NOMO-1 treated with DMSO at 0.1 percent for 48 hours (cell line): Measurements from ENCODE around the gene DGCR6L.
"Not testable (repeated sequence)": the region's sequence is repeated elsewhere in the genome, so short reads cannot be mapped to it uniquely, and the experiment has no call there.

Experiments
- DNase-seq: peaks from one replicate; lab custom pipeline; 2025; ENCODE audit not compliant: unreplicated experiment; lab: John Stamatoyannopoulos, UW

The DGCR6L gene

GRCh38 chr22:20277936-20278635, 41.8 kb downstream of the DGCR6L start:
- DNase-seq = not testable (repeated sequence)

DNA sequence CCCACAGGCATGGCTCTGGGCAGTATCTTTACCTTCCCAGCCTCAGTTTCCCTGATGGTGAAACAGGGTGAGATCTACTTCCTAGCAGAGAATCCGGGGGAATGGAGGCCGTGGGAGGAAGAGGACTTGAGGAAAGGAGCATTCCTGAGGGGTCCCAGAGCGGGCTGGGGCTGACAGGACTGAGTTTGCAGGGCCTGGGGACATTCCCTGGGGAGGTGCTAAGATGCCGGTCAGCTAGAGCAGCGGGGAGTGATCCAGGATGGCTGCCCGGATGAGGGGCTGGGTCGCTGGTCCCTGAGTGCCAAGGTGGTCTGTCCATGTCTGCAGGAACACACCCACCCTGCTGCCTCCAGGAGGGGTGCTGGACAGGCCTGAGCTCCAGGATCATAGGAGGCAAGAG, 43.4 kb downstream of the DGCR6L start:
- DNase-seq = no peak

DNA sequence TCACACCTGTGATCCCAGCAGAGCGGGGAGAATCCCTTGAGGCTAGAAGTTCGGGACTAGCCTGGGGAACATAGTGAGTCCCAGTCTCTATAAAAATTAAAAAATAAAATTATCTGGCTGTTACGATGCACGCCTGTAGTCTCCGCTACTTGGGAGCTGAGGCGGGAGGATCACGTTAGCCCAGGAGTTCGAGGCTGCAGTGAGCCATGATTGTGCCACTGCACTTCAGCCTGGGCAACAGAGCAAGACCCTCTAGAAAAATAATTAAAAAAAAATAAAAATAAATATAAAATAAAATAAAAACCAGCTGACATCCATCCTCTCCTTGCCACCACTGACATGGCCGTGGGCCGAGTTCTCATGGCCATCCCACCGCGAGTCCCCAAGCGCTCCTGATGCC, 44.0 kb downstream of the DGCR6L start:
- no peak for DNase-seq

- not testable (repeated sequence) for DNase-seq
Measured at GRCh38 chr22:20275325-20275724, 44.5 kb downstream of the DGCR6L start.

GRCh38 chr22:20274374-20274773, 45.5 kb downstream of the DGCR6L start:
- DNase-seq = not testable (repeated sequence)

DNA sequence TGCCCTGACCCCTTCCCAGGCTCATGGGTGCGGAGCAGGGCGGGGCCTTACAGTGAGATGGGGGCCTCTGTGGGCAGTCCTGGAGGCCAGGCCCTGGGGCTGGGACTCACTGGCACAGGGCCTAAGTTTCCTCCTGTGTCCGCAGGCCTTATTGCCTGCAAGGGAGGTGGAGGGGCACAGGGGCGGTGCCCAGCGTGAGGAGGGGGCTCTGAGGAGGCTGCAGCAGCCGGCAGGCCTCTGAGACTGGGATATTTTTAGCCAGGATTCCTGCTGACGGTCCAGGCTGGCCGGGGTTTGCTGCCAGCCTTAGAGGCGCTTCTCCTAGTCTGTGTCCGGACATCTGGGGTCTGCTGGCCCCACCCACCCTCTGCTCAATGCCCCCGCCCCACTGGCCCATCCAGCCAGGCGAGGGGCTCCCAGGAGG, 46.1 kb downstream of the DGCR6L start:
- no peak for DNase-seq

DNA sequence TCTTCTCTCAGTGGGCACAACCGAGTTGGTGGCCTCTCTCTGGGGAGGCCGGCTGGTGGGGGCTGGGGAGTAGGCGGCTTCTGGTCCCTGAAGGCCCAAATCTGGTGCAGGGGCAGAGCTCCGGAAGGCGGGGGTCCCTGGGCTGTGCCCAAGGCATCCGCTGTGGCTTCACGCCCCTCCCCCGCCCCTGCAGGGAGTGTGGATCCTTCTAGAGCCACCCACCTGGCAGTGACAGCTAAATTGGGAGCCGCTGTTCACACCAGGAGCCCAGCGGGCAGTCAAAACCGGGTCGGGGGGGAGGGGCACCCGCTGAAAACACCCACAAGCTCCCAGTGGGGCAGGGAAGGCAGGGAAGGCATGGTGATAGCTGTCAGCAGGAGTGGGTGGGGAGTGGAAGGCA, 47.2 kb downstream of the DGCR6L start:
- DNase-seq = no peak

DNA sequence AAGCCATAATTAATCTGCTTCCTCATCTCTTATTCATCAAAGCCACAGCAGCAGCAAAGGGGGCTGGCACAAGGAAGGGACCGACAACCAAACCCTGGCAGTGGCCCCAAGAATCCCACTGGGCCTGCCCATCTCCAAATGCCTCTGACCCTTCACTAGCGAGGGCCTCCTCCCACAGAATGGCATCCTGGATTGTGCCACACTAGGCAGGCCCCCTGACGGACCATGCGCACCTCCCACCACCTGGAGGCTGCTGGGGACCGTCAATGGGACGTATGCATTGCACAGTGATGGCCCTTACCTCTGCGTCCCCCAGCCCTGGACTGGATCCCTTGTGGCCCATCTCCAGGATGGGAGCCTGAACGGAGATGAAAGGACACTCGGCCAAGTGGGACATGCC, 47.7 kb downstream of the DGCR6L start:
- no peak for DNase-seq

DNA sequence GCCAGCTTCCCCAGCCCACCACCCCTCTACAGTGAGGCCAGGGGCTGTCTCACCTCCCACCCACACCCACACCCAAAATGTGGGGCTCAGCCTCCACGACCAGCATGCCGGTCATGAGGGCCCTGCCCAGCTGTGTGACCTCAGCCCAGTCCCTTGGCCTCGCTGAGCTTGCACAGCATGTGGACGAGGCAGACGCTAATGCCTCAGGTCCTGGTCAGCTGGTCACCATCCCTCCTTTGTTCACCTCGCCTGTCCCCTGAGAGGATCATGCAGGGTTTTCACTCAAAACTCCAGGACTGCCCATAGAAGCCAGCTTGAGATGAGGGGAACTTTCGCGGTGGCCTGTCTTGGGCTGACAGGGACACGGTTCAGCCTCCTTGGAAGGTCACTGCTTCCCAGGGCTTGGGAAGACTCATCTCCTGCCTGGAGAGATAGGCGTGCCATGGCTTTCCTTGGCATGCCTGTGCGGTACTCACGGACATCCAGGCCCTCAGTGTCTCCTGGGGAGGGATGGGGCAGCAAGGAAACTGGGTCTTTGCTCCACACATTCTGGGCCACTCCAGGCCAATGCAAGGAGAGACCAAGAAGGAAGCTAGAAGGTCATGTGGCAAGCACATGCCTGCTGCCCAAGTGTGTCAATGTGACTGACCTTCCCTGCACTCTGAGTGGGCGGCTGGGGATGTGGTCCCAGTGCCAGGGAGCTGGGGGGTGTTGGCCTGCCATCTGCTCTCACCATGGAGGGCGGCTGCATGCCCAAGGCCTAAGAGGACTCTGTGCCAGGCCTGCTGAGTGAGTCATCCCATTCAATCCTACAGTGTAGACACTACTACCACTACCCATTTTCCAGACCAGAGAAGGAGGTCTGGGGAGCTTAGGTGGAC, 48.5 kb downstream of the DGCR6L start:
- DNase-seq = no peak

- not testable (repeated sequence) for DNase-seq
Measured at GRCh38 chr22:20270190-20271113, 49.4 kb downstream of the DGCR6L start.

GRCh38 chr22:20269673-20270072, 50.2 kb downstream of the DGCR6L start:
- DNase-seq = not testable (repeated sequence)

- DNase-seq = not testable (repeated sequence)
Measured at GRCh38 chr22:20269201-20269600, 50.7 kb downstream of the DGCR6L start.

GRCh38 chr22:20268279-20269012, 51.4 kb downstream of the DGCR6L start, which contains the start of gene RTN4R:
TSS of gene RTN4R (minus strand) at chr22:20268318. CDS start at chr22:20268092, 226 bp downstream.
- DNase-seq = peak; percentile 58

- DNase-seq = no peak
Measured at GRCh38 chr22:20267441-20268278, 52.2 kb downstream of the DGCR6L start.

DNA sequence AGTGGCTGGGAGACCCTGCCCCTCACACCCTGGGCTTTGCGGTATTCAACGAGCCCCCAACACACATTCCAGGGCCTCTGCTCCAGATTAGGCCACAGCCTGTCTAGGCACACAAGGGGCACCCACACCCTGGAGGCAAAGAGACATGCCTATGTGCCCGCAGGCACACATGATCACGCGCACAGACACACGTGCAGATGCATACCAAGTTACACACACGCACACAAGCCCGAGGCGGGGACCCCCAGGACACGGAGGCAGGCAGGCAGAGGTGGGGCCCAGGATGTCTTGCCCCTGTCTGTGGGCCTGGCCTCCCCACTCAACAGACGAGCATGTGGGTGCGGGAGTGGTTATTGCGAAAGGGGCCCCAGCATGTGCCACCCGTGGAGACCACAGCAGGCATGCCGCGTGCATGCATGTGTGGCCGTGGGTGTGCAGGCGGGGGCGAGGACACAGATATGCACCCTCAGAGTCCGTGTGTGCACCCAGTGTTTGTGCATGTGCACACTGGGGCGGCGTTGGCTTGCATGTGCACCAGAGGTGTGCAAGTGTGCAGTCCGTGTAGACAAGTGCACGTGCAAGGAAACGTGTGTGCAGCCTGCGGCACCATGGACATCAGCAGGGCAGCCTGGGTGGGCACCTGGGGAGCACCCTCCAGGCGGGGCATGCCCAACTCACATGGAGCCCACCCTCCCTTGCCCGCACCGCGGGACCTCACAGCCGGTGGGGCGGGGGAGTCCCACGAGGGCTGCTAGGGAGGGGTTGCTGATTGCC, 53.0 kb downstream of the DGCR6L start:
- DNase-seq = not testable (repeated sequence)

GRCh38 chr22:20265772-20266666, 53.8 kb downstream of the DGCR6L start:
- DNase-seq = not testable (repeated sequence)

DNA sequence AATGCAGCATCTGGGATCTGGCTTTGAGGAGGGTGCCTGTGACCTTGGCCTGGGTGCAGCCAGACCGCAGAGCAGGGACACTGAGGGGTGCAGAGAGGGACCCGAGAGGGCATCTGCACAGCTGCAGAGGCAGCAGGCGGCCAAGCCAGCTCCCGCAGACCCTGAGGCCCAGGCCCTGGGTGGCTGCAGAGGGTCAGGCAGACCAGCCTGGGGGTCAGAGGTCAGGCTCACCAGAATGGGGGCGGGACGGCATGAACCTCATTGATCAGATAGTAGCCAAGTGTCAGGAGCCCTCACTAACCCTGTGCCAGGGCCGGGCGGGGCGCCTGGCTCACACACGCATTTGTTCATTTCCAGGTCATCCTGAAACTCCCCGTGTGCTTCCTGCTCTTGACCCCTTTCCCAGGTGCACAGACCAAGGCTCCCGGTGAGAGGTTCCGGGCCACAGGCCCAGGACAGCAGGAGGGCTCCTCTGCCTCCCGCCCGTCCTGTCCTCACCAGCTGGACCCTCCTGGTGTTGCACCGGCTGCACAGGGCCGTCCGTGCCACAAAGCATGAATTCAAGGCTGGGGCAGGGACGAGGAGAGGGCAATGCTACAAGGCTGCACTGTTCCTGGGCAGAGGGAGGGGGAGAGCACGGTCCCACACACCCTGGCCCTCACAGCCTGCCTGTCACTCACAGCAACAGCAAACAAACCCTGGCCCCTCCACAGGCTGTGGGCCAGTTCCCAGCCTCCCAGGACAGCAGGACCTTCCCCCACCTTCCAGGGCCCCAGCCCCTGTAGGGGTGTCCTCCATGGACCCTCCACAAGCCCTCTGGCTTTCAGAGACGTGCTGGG, 55.0 kb downstream of the DGCR6L start:
- DNase-seq = no peak
